CD4-positive, alpha-beta T cell treated with Interleukin-17A for 1 hour (primary cell): ENCODE data around the gene CCDC61.
A peak's percentile ranks its signal among the peaks of the same experiment; 100 is the strongest.

ENCODE experiments used
- DNase-seq: peaks from one replicate; pipeline ENCODE4 v3.0.0-alpha.2; 2020

CCDC61 gene, protein sequence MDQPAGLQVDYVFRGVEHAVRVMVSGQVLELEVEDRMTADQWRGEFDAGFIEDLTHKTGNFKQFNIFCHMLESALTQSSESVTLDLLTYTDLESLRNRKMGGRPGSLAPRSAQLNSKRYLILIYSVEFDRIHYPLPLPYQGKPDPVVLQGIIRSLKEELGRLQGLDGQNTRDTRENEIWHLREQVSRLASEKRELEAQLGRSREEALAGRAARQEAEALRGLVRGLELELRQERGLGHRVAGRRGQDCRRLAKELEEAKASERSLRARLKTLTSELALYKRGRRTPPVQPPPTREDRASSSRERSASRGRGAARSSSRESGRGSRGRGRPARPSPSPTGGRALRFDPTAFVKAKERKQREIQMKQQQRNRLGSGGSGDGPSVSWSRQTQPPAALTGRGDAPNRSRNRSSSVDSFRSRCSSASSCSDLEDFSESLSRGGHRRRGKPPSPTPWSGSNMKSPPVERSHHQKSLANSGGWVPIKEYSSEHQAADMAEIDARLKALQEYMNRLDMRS

GRCh38 chr19:45994998-45995714, at the start of gene CCDC61:
Gene CCDC61 (plus strand): TSS chr19:45995467. CDS start chr19:46003019, 7,552 bp downstream.
- DNase-seq, result peak; percentile 100

DNA sequence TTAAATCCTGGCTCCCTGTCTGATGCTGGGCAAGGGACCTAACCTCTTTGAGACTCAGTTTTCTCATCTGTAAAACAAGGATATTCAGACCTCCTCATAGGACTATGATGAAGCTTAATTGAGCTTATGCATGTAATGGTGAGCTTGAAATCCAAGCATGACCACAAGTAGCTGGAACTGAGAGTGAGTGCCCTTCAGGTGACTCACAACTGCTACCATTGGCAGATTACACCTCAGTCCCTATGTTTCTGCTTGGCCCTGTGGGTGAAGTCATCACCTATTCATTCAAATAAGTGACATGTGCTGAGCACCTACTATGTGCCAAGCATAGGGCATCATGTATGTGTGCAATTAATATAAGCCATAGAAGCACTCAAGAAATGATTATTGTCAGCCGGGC, 47.3 kb upstream of the CCDC61 start:
- DNase-seq, result no peak

DNA sequence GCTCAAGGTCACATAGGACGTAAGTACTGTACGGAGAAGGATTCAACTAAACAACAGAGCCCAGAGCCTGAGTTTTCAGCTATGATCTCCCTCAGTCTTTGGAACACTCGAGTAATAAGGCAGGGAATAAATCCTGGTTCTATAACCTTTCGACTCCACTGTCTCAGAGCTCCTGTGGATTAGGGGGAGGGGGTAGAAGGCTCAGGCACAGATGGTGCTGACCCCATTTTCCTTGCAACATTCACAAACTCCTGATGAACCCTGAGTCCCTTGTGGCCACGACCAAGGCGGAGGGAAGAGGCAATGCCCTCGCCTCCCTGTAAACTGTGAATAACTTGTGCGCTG, 43.0 kb upstream of the CCDC61 start:
- DNase-seq, result no peak

GRCh38 chr19:45952686-45953505, 42.4 kb upstream of the CCDC61 start:
- DNase-seq, result peak; percentile 28

DNA sequence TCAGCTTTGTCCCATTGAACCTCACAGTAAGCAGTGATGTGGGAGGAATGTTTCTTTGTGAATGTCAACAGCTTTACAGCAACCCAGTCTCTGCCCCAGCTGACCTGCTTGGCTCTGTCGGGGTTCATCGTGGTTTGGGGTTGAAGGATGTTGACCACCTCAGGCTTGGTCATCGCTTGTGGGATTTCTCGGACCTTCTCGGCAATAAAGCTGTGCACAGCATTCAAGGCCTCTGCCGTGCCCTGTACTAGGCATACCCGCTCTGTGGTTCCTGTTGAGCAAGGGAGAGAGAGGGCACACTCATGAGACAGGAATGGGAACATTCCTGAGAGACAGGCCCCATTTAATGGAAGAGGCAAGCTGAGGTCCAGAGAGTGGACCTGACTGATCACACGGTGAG, 41.6 kb upstream of the CCDC61 start:
- DNase-seq, result no peak

DNA sequence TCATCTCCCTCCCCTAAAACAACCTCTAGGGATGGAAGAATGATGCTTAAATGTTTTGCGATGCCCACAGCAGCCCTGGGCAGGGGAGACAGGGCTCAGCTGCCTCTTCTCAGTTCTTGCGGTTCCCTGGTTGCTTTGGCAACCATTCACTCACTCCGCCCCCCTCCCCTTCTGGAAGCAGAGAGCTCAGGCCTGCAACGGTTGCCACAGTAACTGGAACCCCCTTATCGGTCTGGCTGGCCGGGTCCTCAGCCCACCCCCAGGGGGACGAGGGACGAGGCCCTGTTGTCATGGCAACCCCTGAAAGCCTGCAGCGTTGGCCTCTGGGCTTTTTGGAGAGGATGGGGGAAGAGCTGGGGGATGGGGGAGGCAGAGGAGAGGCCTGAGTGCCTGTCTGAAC, 41.1 kb upstream of the CCDC61 start:
- no peak for DNase-seq

DNA sequence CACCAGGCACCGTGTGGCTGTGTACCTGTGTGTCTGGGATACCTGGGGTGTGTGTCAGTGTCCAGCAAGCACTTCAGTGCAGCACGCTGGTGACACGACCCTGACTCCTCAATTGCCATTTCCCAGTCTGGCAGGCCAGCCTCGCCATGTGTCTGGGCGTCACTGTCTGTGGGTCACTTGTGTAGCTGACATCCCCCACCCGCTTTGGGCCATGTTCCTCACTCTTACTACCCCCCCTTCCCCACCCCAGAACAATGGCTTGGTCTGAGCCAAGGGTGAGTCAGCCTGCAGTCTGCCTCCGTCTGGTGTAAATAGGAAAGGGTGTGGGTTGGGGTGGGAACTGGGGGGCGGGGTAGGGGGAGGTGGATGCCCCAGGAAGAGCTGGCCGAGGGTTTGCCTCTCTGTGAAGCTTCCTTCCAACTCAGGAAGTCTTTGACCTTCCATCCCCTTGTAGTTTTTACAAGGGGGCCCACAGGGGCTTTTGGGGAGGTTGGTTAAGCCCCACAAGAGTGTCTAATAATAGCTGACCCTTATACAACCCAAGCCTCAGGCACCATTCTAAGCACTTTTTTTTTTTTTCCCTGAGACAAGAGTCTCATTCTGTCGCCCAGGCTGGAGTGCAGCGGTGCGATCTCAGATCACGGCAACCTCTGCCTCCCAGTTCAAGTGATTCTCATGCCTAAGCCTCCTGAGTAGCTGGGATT, 39.2 kb upstream of the CCDC61 start:
- no peak for DNase-seq

DNA sequence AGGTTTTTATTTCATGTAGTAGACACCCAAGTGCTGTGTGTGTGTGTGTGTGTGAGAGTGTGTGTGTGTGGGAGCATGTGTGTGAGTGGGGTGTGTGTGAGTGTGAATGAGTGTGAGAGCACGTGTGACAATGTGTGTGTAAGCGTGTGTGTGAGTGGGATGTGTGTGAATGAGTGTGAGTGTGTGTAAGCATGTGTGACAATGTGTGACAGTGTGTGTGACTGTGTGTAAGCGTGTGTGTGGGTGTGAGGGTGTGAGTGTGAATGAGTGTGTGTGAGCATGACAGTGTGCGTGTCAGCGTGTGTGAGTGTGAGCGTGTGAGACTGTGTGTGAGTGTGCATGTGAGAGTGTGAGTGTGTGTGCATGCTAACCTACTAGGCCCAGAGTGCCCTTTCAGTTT, 36.9 kb upstream of the CCDC61 start:
- no peak for DNase-seq

DNA sequence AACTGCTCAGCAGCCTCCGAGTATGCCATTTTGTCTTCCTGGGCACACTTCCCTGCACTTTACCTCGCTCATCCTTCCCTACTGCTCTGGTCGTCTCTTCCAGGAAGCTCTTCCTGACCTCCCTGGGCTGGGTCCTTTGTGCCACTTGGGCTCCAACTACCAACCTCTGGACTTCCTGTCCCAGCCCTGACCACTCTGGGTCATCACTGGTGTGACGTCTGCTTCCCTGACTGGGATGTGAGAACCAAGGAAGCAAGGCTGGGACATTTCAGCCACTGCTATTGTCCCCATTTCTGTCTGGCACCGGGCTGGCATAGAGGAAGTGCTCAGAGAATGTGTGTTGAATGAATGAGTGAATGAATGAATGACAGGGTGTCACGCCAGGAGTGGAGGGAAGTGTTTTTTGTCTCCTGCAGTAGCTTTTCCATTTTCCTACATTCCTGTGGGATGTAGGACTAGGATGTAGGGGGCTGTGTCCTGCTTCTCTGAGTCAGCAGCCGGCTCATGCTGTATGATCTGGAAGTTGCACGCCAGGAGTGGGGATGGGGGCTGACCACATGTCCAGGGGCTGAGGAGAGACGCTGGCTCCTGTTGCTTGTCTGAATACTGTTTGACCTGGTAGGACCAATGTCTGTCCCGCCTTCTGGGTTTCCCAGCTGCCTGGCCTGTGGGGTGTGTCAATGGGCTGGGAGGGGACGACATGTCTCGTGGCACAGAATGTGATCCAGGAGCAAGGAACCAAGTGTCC, 36.3 kb upstream of the CCDC61 start:
- DNase-seq, result no peak

- no peak for DNase-seq
These were observed 35.7 kb upstream of the CCDC61 start for GRCh38 chr19:45959517-45960025.

DNA sequence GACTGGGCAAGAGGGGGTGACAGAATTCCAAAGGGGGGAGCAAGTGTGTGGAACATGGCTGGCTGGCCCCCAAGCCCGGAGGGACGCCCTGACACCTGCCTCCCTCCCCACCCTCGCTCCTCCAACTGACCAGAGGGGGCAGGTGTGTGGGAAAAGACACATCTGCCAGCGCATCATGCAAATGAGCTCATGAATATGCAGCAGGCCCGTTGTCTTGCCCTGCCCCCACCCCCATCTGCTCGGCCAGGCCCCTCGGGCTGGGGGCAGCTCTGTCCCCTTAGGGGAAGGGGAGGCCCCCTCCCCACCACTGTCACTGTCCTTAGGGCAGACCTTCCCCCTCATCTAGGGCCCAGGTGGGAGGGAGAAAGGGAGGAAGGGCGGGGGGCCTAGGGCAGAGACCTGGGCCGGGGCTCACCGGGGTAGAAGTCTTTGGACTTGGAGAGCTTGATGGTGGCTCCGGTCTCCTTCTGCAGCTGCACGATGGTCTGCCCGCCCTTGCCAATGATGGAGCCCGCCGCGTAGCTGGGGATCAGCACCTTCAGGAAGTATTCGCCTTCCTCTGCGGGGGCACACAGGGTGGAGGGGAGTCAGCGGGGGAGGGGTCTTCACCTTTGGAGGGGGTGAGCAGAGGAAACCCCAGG, 34.6 kb upstream of the CCDC61 start:
- no peak for DNase-seq

DNA sequence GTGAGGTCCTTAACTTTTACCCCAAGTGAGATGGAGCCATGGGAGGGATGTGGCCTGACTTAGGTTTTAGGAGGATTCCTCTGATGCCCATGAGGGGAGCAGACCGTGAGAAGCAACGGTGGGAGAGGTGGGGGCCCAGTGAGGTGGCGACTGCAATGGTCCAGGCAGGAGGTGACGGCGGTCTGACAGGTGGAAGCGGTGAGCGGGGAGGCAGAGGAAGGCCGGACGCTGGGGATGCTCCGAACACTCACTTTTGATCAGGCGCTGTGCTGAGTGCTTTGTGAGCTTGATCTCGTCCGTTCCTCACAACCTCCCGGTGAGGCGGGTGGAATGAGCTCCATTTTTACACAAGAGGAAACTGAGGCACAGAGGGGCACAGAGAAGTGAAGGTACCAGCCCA, 33.2 kb upstream of the CCDC61 start:
- no peak for DNase-seq

DNA sequence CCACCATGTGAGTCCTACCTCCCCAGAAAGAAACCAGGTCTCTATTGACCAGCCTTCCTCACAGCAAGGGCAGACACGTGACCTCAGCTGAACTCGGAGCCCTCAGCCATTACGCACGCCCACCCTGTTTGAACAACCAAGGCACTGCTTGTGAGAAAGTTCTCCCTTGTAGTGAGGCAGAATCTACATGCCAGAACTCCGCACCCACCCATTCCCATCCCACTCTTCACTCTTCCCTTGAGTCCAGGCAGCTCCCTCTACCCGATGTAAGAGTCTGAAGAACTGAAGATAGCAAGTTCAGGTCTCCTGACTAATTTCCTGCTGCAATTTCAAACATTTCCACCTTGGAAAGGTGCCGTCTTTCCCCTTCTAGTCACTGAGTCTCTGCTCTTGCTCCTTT, 28.0 kb upstream of the CCDC61 start:
- DNase-seq, result no peak

DNA sequence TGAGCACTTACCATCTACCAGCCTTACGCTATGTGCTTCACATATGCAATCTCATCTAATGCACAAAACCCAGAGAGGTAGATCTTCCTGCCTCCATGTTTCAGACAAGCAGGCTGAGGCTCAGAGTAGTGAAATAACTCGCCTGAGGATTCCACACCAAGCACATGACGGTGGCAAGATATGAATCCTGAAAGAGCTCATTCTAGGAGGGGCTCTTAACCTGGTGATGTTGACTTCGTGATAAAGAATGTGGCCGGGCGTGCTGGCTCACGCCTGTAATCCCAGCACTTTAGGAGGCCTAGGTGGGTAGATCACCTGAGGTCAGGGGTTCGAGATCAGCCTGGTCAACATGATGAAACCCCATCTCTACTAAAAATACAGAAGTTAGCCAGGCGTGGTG, 26.6 kb upstream of the CCDC61 start:
- DNase-seq, result no peak

DNA sequence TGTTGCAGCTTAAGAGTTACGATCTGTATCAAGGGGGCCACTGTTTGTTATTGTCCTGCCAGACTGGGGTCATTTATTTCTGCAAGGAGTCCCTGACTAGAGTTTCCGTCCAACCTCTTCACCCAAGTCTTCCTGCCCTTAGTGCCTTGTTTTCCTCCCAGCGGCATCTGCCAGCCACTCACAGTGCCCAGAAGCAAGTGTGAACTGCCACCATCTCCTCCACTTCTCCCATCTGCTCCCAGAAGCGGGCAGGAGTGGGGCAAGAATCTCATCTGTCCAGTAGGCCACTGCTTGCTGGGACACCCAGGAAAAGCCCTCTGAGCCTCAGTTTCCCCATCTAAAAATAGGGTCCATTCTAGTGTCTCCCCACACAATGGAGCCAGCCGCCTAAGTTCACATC, 25.6 kb upstream of the CCDC61 start:
- no peak for DNase-seq

DNA sequence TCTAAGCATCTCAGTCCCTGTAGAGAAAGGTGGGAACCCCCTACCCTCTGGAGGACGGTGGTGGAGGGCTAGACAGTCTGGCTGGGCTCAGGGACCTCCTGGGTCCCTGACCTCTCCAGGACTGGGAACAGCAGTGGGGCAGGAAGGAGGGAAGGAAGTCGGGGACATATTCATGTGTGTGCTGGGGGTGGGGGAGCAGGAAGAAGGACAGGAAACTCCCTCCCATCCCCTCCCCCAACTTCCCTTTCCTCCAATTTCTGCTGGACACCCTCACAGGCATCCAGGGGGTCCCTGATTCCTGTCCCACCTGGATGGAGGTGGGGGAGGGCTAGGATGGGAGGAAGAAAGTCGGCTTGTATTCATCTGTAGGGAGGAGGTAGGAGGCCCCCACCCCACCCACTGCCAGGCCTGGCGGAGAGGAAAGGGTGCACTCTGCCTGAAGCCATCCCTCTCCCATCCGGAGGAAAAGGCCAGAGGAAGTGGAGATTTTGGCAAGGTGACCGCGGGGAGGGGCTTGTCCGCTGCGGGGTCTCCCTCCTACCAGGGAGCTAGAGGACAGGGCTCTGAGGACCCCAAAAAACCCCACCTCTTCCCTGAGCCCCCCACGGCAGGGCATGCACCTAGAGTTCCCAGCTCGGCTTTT, 23.9 kb upstream of the CCDC61 start:
- DNase-seq, result no peak

- peak; percentile 26 for DNase-seq
These were observed 23.0 kb upstream of the CCDC61 start for GRCh38 chr19:45972081-45972946.

GRCh38 chr19:45972947-45973540, 22.2 kb upstream of the CCDC61 start:
- DNase-seq, result no peak
